ENCODE data around the gene PRDM16. TPM values are rescaled to one million over a fixed set of nuclear protein-coding genes. Genes with fewer than 3 reads are reported as not detected.
A peak's percentile ranks its signal among the peaks of the same experiment; 100 is the strongest.

PRDM16 gene
- total and polyA plus RNA-seq, 2 donors (not counting 1 experiment from before 2014, with no cell fraction given) = 0.03 to 0.12 TPM

- no peaks in the 10 kb centered on the region for H4K20me1 ChIP-seq (ENCODE audit: control insufficient read depth, insufficient read depth, low read length, poor library complexity, severe bottlenecking)
- no peaks in the 10 kb centered on the region for H3K36me3 ChIP-seq (replicated peaks in 1 of 2; ENCODE audit: control extremely low read depth in 1 of 2, control insufficient read depth in 1 of 2, extremely low read depth in 1 of 2, insufficient read depth in 2 of 2, low read length in 1 of 2)
- H3K4me2 ChIP-seq (replicated peaks; ENCODE audit: low read depth, low read length, poor library complexity, severe bottlenecking) = no peak overlapping the region
- H3K27ac ChIP-seq (ENCODE audit: low read length in 2 of 2) = no peak overlapping the region
- intact Hi-C loops (cut with micrococcal nuclease) = loop anchor here (1.0 to 5.0 kb wide), 3 partner anchors 38 to 349 kb away; no protein-coding TSS in a partner anchor
- Mint-ChIP-seq H3K27ac (no peak overlapping the region), H3K4me1 (peaks cover 3% of the 10 kb centered on the region), H3K27me3 (peaks cover 26% of the 10 kb centered on the region), H3K4me3 (no peak overlapping the region), H3K9me3 (ENCODE audit: insufficient read depth) (no peaks in the 10 kb centered on the region)
- ChIA-PET CTCF (interaction anchor here (0.6 to 2.4 kb wide), 29 partner anchors 9 to 350 kb away, joined by 3 to 65 read pairs (median 5); no protein-coding TSS in a partner anchor), POLR2A (no interaction called here)
- ATAC-seq (ENCODE audit: low read depth) (no peak), DNase-seq (no peak)
- peaks cover 0 to 14% (median 0%) of the 10 kb centered on the region in 3 donors for H3K9me3 ChIP-seq (ENCODE audit: control extremely low read depth in 1 of 3, control insufficient read depth in 2 of 3, insufficient read depth in 1 of 3, low read length in 2 of 3)
- no peaks in the 10 kb centered on the region for H3K79me2 ChIP-seq (ENCODE audit: control insufficient read depth, insufficient read depth, low read length)
- H3K4me1 ChIP-seq (ENCODE audit: control insufficient read depth in 2 of 2, insufficient read depth in 2 of 2, low read length in 2 of 2) = peaks cover 16 to 20% of the 10 kb centered on the region in 2 donors
- H3K9ac ChIP-seq (ENCODE audit: low read length) = no peak overlapping the region
- no peak overlapping the region for H2AFZ ChIP-seq (ENCODE audit: insufficient read depth, low read depth, low read length, poor library complexity, severe bottlenecking)
- H3K27me3 ChIP-seq (replicated peaks in 1 of 4; ENCODE audit: control extremely low read depth in 1 of 4, control insufficient read depth in 3 of 4, insufficient read depth in 4 of 4, low read length in 3 of 4) = peaks cover 0 to 44% (median 21%) of the 10 kb centered on the region in 4 experiments
- no peak overlapping the region for H3K4me3 ChIP-seq (ENCODE audit: control extremely low read depth in 1 of 5, extremely low read depth in 1 of 5, insufficient read depth in 1 of 5, low read depth in 2 of 5, low read length in 4 of 5)
- 54% methylated on average over 5 of the region's 5 CpGs for WGBS (ENCODE audit: insufficient coverage)
- TF ChIP-seq CTCF (IDR thresholded peaks at IDR 0.05) (no peak), EZH2 (IDR thresholded peaks at IDR 0.05; ENCODE audit: borderline replicate concordance, insufficient read depth, low read depth, low read length, poor library complexity, severe bottlenecking) (no peak)
Observed at GRCh38 chr1:3452866-3453175, 383.8 kb downstream of the PRDM16 start.

GRCh38 chr1:3453203-3453761 lies 384.3 kb downstream of the PRDM16 start:
- Histone ChIP-seq H3K4me2 (replicated peaks; ENCODE audit: low read depth, low read length, poor library complexity, severe bottlenecking) (peak overlapping the region; percentile 87), H3K27ac (ENCODE audit: low read length in 2 of 2) (no peak overlapping the region), H3K4me3 (ENCODE audit: control extremely low read depth in 1 of 5, extremely low read depth in 1 of 5, insufficient read depth in 1 of 5, low read depth in 2 of 5, low read length in 4 of 5) (no peak overlapping the region), H3K27me3 (replicated peaks in 1 of 4; ENCODE audit: control extremely low read depth in 1 of 4, control insufficient read depth in 3 of 4, insufficient read depth in 4 of 4, low read length in 3 of 4) (peaks cover 0 to 44% (median 21%) of the 10 kb centered on the region in 4 experiments), H3K9ac (ENCODE audit: low read length) (no peak overlapping the region), H4K20me1 (ENCODE audit: control insufficient read depth, insufficient read depth, low read length, poor library complexity, severe bottlenecking) (no peaks in the 10 kb centered on the region), H2AFZ (ENCODE audit: insufficient read depth, low read depth, low read length, poor library complexity, severe bottlenecking) (no peak overlapping the region), H3K36me3 (replicated peaks in 1 of 2; ENCODE audit: control extremely low read depth in 1 of 2, control insufficient read depth in 1 of 2, extremely low read depth in 1 of 2, insufficient read depth in 2 of 2, low read length in 1 of 2) (no peaks in the 10 kb centered on the region), H3K4me1 (ENCODE audit: control insufficient read depth in 2 of 2, insufficient read depth in 2 of 2, low read length in 2 of 2) (peaks cover 16 to 20% of the 10 kb centered on the region in 2 donors), H3K79me2 (ENCODE audit: control insufficient read depth, insufficient read depth, low read length) (no peaks in the 10 kb centered on the region), H3K9me3 (ENCODE audit: control extremely low read depth in 1 of 3, control insufficient read depth in 2 of 3, insufficient read depth in 1 of 3, low read length in 2 of 3) (peaks cover 0 to 14% (median 0%) of the 10 kb centered on the region in 3 donors)
- H3K4me1 Mint-ChIP-seq = peaks cover 3% of the 10 kb centered on the region
- POLR2A ChIA-PET = interaction anchor here (0.7 kb wide), 1 partner anchor 166 kb away, joined by 3 read pairs; no protein-coding TSS in a partner anchor
- TF ChIP-seq EZH2 (IDR thresholded peaks at IDR 0.05; ENCODE audit: borderline replicate concordance, insufficient read depth, low read depth, low read length, poor library complexity, severe bottlenecking) (no peak), CTCF (IDR thresholded peaks at IDR 0.05) (peak; percentile 92)
- no peaks in the 10 kb centered on the region for H3K9me3 Mint-ChIP-seq (ENCODE audit: insufficient read depth)
- CTCF ChIA-PET = interaction anchor here (0.6 to 2.4 kb wide), 29 partner anchors 9 to 349 kb away, joined by 3 to 65 read pairs (median 5); no protein-coding TSS in a partner anchor
- H3K27ac Mint-ChIP-seq = no peak overlapping the region
- 37% methylated on average over 16 of the region's 18 CpGs for WGBS (ENCODE audit: insufficient coverage)
- DNase-seq = peak; percentile 82
- intact Hi-C loops (cut with micrococcal nuclease) = loop anchor here (1.0 to 5.0 kb wide), 3 partner anchors 38 to 349 kb away; no protein-coding TSS in a partner anchor
- peak overlapping the region; percentile 71 for H3K4me3 Mint-ChIP-seq
- peak; percentile 84 for ATAC-seq (ENCODE audit: low read depth)
- H3K27me3 Mint-ChIP-seq = peaks cover 26% of the 10 kb centered on the region
